Ecto neural progenitor cell (in vitro differentiated cells): ENCODE measurements around the gene NLRC3.
"Not testable (repeated sequence)": the region's sequence is repeated elsewhere in the genome, so short reads cannot be mapped to it uniquely, and the experiment has no call there.

Source experiments
- DNase-seq: peaks from one replicate; pipeline ENCODE4 v3.0.0-alpha.2; 2018; ENCODE audit warnings: low spot score

NLRC3 gene

DNA sequence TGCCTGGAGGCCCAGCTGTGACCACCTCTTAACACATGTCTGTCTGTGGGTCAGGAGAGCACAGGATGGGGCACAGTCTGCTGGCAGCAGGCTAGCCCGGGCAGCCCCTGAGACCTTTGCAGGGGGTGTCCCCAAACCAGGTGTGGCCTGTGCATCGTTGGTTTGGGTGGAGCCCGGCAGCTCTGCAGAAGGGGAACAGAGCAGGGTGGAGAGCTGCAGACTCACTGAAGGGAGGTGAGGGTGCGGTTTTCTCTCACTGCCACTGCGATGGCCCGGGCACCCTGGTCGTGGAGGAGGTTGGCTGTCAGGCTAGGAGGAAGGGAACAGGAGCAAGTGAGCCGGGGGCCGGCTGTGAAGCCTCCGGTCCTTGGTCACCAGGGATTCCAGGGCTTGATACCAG is 28.8 kb downstream of the NLRC3 start:
- DNase-seq = no peak

DNA sequence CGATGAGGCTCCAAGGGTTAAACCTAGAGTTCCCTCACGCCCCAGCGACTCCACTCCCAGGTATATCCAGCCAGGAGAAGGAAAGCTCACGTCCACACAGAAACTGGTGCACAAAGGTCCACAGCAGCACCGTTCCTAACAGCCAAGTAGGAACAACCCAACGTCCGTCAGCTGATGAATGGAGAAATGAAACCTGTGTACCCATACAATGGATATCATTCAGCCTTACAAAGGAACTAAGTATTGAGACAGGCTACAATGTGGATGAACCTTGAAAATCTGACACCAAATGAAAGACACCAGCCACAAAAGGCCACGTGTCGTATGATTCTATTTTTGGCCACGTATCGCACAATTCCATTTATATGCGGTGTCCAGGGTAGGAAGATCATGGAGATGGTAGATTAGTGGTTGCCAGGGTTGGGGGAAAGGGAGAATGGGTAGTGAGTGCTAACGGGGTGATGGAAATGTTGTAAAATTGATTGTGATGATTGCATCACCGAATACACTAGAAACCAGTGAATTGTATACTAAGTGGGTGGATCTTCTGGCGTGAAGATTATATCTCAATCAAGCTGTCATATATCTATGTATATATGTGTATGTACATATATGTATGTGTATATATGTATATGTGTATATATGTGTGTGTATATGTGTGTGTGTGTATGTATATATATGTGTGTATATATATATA is 30.1 kb downstream of the NLRC3 start:
- no peak for DNase-seq

DNA sequence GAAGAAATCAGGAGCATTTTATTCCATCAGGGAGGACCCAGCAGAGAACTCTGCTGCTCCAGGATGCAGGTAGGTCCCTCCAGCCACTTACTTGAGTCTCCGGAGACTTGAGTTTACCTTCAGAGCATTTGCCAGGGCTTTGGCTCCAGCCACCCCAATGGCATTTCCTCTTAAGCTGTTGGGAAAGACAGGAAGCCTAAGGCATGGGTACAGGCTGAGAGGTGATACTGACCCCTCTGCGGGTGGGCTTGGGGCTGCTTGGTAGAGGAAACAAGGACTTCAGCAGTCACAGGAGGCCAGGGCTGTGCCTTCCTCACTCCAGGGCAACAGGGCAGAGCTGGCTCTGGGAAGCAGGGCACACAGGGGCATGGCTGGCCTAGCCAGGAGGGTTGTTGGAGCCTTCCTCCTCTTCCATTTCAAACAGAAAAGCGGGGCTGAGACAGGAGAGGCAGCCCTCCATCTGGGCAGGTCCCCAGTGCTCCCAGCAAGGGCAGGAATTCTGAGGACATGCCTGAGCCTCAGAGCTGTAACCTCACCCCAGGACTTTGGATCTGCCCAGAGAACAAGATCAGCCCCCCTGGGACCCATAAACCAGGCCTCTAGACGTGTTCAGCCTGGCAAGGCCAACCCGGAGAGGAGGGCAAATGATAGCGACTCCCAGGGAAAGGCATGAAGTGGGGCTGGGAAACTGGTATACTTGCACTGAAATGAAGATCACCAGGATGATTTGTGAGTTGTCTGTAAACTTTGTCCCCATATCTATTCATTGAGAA is 34.4 kb downstream of the NLRC3 start:
- no peak for DNase-seq

DNA sequence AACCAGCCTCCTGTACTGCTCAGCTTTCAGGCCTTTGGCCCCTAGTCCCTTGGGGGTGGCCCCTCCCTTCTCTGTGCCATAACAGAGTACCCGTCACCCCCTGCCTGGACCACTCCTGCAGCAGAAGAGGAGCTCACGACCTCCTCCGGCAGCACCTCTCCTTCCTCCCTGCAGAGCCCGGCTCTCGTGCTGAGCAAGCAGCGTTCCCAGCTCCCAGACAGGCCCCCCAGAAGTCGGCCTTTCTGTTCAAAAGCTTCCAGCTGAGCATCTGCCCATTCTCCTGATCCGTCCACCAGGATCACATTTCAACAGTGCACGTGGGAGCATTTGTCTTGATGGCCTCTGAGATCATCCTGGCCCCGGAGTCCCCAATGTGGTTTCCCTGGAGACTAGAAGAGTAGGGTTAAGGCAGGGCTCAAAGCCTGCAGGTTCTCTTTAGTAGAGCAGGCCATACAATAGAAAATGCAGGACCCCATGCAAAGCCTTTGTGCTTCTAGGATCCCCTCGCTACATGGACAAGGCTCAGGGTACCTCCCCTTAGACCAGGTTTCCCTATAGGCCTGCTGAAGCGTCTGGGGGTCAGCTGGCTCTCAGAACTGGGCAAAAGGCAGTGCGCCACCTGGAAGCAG is 35.6 kb downstream of the NLRC3 start:
- no peak for DNase-seq

DNA sequence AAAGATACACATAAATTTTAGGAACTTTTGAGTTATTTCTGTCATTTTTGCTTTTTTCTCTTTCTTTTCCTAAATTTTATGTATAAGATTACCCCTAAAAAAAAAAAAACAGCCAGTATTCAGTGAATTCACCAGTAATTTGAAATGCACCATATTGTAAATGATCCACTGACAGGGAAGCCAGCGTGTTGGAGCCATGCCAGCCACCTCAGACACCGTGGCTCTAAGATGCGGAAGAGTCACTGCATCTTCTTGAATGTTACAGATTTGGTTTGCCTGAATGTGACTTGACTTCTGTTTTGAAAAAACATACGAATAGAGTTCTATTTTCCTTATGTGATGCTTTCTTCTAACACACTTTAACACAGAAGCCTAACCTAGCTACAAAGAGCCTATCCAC is 39.0 kb downstream of the NLRC3 start:
- no peak for DNase-seq

DNA sequence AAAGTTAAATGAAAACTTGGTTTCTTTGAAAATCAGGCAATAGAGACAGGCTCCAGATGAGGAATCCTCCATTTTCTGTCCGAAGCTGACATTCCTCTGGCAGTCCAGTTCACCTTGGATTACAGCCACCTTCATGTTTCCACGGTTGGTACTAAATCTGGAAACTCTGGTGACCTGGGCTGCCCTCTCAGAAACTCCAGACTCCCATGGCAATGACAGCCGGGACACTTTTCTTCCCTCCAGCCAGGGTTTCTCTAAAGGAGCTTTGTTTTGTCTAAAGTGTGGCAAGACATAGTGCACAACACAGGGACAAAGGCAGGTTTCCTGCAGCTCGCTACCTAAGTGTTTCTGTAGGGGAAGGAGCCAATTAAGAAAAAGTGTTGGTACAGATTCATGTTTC is 40.4 kb downstream of the NLRC3 start:
- no peak for DNase-seq

DNA sequence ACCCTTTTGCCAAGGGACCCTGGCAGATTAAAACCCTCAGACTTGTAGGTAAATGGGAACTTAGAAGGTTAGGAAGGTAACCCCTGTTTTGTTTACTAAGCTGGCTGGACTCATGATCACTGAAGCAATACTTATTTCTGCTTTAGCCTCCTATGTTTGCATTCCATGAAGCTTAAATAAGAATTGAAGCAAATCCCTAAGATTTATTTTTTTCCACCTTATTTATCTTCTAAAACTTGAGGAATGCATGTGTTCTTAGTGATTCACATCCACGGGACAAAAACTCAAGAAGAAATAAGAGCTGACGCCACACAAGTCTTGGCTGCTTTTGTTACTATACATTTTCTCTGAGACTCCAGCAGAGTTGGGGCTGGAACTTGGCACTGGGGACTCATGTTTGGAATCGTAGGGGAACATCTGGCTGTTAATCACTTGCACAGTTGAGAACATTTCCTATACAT is 40.9 kb downstream of the NLRC3 start:
- DNase-seq = no peak

DNA sequence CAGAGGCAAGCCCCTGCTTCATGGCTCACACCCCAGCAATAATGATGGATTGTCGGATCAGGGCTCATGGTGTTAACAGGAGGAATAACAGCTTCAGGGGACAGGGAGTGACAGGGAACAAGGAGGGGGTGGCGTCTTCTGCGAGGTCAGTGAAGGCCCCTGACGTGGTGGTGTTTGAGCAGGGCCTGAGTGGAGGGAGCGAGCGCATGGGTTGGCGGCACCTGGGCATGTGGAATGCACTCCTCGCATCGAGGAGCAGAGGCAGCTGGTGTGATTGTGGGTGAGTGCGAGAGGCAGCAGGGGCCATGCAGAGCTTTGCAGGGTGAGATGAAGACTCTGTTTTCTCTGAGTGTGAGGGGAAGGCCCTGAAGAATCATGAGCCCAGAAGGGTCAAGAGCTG is 43.1 kb downstream of the NLRC3 start:
- no peak for DNase-seq

DNA sequence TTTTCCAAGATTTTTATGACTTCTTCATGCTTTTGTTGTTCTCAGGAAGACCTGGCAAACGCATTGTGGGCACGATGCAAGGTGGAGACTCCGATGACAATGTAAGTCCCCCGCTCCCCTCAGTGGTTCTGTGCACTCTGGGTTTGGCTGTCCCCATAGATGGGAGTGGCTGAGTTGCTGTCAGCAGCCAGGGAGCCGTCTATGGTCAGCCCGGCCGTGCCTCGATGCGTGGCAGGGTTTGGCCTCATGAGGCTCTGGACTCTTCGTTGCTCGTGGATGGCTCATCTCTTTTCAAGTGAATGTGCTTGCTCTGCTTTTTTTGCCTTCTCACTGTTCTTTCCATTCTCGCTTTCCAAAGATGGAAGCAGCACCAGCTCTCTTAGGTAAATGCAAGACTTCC is 44.5 kb downstream of the NLRC3 start:
- DNase-seq = no peak

DNA sequence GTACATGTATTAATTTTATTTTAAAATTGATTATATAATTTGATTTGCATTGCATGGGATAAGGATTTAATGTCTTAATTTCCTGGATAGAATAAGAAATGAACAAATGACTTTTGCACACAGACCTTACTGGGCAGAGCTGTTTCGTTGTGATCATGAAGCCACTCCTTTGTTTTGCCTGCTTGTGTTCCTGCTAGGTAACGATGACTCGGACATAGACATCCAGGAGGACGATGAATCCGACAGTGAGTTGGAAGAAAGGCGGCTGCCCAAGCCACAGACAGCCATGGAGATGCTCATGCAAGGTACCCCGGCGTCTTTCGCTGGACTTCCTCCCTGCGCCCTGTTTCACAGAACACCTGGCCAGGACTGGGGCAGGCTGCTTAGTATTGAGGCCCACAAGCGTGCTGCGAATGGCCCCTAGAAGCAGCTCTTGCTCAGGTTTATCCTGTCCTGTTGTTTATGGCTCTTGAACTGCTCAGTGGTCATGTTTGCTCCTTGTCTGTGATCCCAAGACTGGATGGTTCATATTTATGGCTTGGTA is 46.8 kb downstream of the NLRC3 start:
- no peak for DNase-seq

DNA sequence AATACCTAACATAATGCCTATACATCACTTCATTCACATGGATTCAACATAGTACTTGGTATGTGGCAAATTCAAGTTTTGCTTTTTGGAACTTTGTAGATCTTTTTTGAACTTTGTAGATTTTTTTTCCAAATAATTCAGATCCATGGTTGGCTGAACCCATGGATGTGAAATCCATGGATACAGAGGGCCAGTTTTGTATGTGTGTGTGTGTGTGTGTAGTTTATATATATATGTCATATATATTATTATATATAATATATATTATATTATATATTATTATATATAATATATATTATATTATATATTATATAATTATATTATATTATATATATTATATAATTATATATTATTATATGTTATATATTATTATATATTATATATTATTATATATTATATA is 48.0 kb downstream of the NLRC3 start:
- no peak for DNase-seq

DNA sequence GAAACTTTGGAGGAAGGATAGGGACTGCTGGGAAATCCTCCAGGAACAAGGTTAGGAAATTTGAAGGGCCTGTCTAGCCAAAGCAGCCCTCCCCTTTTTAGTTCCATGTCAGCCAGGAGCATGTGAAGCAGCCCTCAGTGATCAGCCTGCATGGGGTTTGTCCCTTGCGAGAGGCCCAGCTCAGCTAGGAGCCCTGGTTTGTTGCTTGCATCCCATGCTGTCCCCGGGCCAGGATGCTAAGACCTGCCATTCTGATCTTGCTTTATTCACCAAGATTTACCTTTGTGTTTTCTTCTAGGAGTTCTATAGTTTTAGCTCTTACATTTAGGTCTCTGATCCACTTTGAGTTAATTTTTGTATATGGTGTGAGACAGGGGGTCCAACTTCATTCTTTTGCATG is 48.8 kb downstream of the NLRC3 start:
- DNase-seq = no peak

DNA sequence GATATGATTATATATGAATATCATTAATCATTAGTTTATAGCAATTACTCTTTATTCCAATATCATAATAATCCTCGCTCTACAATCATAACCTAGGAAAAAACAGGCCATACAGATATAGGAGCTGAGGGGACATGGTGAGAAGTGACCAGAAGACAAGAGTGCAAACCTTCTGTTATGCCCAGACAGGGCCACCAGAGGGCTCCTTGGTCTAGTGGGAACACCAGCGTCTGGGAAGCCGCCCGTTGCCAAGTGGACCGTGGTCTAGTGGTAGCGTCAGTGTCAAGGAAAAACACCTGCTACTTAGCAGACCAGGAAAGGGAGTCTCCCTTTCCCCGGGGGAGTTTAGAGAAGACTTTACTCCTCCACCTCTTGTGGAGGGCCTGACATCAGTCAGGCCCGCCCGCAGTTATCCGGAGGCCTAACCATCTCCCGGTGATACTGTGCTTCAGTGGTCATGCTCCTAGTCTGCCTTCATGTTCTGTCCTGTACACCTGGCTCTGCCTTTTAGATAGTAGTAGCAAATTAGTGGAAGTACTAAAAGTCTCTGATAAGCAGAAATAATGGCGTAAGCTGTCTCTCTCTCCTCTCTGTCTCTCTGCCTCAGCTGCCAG is 49.9 kb downstream of the NLRC3 start:
- not testable (repeated sequence) for DNase-seq

DNA sequence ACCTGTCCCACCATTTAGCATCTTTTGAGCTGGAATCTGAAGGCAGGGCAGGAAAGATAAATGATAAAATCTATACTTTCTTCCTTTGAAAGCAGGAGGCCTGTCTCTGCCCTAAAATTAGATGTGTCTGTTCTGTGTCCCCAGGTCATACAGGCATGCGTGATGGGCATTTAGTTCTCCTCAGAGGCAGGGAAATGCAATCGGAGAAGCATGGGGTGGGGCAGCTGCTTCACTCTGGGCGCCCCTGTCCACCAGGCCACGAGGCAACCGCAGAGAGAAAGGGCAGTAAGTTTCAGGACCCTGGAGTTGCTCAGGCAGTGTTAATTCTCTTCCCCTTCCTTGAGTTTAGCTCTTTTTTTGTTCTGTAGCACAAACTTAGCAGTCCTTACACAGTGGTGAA is 51.3 kb downstream of the NLRC3 start:
- DNase-seq = no peak

DNA sequence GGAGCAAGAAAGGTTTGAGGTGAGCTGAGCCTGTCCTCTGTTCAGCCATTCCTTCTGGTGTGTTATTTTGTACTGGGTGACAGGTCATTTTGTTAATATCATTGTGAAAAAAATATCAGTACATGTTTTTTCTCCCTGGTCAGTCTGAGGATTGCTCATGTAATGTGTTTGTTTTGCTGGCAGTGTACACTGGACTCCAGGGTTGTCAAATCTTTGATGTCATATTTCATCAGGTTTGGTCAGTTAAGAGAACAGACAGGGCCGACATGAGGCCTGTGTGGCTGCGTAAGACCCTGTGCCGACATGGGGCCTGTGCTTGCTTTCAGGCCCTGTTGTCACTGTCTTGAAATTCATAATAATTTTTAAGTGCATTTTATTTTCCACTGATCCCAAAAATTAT is 53.9 kb downstream of the NLRC3 start:
- DNase-seq = no peak

DNA sequence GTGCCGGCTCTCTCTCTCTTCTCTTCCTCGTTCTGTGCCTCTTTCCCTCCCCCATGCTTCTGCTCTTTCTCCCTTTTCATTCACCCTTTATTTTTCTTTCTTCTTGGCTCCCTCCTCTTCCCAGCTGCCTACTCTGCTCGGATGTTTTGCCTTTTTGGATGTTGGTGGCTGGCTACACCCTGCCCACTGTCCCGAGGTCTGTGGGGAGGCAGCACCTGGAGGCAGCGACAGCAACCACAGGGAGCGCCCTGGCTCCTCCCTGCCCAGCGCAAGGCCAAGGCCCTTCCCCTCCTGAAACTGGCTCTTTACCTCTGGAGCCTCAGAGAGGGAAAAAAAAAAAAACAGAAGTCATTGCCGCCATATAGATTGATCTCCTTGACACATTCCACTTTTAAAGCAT is 56.4 kb downstream of the NLRC3 start:
- DNase-seq = no peak

DNA sequence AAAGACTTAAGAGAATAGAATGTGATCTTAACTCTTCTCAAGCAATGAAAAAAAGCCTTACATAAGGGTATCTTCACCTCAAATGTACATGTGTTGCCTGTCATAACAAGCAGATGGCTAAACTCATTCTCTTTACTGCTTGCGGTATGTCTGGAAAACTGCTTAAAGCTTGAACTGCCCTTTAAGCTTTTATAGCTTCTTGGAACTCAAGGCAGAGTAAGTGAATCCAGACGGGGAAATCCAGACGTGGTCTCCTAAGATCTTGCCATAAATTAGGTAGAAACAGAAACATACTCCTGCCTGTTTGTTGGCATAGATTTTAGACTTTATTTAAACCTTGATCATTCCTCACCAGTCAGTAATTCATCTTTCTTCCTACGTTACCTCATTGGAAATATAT is 56.8 kb downstream of the NLRC3 start:
- no peak for DNase-seq

DNA sequence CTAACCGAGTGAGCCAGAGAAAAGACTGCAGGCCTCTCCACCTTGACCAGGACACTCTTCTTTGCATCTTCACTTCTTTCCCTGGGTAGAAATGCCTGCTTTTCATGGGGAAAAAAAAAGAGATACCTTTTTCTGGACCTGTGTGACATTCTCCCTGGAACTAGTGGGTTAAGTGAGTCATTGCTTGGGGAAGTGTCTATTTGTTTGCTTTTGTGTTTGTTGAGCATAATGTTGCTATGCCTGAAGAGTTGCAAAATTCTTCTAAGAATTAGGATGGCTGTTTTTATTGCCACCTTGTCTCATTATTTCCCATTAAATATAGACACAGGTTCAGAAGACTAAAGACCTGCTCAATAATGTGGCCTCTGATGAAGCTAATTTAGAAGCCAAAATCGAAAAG is 57.6 kb downstream of the NLRC3 start:
- DNase-seq = no peak

DNA sequence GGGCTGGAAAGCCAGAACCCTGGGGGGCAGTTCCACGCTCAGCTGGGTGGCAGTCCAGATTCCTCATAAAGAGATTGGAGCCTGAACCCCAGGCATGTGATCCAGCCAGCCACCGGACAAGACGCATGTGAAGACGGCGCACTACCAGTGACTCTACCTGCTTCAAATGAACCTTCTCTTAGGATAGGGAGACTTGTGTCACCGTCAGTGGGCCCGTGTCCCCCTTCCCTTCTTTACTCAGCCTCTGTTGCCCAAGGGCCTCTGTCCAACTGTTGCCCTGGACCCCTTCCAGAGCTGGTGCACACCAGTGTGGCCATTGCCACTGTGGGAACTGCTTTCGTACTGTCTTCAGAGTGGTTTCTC is 58.2 kb downstream of the NLRC3 start:
- no peak for DNase-seq

DNA sequence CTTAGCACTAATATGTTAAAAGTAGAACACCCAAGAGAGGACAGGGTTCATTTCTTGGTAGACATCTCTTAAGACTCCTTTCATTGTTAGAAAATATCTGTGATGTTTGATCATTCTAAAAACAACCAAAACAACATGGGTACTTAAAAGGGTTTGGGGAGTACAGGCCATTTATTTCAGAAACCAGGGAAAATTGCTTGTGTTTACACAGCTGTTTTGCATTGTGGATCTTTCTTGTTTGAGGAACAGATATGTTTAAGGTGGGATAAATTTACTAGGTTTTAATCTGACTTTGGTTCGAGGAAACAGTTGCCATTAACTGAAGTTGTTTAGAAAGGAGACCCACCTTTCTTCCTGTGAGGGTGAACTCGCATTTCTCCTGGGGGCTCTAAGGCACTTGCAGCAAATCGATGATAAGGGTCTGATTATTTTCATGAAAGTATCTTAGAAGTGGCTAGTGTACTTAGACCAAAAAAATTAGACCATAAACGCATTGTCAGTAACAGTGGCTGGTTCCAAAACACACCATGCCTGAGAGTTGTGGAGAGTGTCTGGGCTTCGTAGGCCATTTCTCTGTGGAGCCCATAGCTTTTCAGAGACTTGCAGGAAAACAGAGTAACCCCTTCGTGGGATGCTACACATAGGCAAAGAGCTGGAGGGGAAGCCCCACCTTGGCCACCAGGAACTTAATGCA is 58.8 kb downstream of the NLRC3 start:
- no peak for DNase-seq

DNA sequence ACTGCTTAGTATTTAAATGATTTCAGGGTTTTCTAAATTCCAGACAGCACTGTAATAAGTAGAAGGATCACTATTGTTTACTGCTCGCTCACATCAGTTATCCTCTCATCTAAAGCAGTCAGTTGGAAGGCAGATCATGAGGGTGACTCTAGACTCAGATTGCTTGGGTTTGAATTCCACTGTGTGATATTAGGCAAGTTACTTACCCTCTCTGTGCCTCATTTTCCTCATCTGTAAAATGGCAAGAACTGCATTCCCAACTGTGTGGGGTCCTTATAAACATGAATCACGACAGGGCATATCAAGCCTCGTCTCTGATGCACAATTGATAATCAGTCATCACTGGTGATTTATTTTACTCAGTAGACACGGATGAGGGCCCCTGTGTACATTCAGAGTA is 61.3 kb downstream of the NLRC3 start:
- no peak for DNase-seq

DNA sequence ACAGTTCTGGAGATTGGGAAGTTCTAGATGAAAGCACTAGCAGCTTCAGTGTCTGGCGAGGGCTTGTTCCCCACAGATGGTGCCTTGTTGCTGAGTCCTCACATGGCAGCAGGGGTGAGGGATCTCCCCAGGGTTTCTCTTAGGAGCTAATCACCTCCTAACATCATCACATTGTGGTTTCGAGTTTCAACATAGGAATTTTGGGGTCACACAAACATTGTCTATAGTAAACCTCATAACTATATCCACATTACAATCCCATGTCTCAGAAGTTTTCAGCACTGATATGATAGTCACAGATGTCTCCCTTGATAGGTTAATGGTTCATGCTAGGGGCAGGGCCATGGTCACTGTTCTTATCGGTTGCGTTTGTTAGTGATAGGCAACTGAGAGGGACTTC is 62.6 kb downstream of the NLRC3 start:
- no peak for DNase-seq
